NAMALWA (cell line): ENCODE results near the gene RNF207.

Experiments
- DNase-seq: peaks from one replicate; pipeline ENCODE4 v3.0.0-alpha.2; 2015; ENCODE audit warnings: low spot score

Gene RNF207

DNA sequence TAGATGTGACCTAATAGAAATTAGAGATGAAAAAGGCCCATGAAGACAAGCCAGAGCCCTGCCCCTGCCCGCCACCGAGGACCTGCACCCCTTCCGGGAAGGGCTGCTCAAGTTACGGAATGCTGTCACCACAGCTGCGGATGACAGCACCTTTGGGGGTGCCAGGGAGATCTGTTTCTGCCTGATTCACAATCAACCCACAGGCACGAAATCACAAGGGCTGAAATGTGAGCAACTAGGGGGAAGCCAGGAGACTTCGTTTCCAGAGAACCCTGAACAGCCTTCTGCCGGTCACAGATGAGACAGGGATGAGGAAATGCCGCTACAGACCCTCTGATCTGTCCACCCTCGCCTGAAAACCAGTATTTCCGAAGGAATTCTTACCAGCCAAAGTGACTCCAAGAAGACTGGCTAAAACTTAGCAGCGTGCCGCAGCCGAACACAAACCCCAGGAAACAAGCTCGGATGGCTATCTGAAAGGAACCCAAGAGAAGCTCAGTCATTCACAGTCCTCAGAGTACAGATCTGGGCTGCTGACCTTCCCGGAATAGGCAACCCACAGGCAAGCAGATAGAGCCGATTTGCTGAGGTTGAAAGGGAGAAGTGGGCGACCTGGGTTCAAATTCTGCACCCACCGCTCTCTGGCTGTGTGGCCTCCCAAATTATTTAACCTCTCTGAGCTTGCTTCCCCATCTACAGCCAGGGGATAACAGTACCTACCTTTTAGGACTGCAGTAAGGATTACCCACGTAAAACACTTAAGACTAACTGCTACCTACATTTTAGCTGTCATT is 28.8 kb downstream of the RNF207 start:
- no peak for DNase-seq

DNA sequence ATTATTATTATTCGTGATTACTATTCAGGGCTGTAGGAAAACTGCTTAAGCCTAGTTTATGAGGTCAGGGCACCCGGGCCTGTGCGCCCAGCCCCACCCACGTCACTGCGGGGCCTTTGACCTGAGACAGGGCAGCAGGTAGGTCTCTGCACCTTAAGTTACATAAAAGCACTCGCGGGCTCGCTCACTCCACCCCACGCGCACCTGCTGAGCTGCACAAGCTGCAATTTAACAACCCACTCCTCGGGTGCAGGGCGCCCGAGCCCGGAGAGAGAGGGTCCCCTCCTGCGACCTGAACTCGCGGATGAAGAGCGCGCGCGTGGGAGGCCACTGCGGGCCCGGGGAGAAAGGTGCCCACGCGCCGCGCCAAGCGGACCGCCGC is 29.4 kb downstream of the RNF207 start:
- DNase-seq, result no peak

GRCh38 chr1:6237093-6237492 is 31.2 kb downstream of the RNF207 start:
- DNase-seq, result no peak

DNA sequence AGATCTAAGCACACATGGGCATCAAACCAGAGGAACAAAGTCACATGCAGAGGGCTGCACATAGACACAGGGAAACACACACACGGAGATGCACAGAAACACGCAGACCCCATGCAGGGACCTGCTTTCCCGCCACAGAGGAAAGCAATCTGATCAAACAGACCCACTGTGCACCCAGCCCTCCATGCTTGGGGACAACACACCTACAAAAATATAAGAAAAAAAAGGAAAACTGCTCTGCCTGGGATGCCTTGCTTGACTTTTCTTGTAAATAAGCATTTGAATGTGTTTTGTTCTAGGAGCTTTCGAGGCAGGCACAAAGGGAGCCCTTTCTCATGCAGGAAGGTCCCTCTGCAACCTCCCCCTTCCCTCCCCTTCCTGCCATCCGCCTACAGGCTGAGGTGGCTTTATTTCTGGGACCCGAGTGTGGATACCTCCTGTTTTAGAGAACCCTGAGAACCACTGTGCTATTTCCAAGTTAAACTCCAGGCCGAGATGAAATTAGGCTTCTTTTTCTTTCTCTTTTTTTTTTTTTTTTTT is 33.4 kb downstream of the RNF207 start:
- DNase-seq, result no peak

- no peak for DNase-seq
Measured at GRCh38 chr1:6239950-6240768, 34.2 kb downstream of the RNF207 start.

DNA sequence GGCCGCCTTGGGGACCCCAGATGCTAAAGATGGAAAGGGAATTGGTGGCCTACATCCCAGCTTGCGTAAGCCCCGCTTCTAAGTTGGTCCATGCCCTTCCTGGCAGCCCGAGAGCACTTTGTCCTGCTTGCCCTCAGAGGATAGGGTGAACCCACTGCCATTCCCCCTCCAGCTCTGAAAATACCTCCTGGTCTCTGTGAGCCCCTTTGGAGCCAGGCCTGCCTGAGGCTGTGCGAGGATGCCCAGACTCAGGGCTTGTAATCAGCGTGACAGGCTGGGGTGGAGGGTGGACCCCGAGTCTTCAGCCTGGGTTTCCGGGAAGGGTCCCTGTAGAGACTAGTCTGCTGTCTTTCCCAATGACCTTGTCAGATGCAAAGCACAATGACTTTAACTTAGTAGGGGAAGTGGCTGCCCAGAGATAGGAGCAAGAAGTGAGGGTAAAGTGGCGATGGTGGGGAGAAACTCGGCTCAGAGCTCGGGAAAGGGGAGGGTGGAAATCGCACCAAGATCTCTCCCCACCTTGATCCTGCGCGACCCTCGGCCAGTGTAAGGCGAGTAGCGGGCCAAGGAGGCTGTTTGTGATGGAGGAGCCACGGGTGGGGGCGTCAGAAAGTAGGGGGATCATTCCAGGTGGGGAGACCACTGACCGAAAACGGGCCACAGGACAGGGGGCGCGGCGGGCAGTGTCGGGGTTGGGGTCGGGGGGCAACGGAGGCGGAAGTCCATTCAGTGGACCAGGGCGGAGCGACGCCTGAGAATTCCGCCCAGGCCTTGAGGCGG is 35.4 kb downstream of the RNF207 start:
- no peak for DNase-seq

DNA sequence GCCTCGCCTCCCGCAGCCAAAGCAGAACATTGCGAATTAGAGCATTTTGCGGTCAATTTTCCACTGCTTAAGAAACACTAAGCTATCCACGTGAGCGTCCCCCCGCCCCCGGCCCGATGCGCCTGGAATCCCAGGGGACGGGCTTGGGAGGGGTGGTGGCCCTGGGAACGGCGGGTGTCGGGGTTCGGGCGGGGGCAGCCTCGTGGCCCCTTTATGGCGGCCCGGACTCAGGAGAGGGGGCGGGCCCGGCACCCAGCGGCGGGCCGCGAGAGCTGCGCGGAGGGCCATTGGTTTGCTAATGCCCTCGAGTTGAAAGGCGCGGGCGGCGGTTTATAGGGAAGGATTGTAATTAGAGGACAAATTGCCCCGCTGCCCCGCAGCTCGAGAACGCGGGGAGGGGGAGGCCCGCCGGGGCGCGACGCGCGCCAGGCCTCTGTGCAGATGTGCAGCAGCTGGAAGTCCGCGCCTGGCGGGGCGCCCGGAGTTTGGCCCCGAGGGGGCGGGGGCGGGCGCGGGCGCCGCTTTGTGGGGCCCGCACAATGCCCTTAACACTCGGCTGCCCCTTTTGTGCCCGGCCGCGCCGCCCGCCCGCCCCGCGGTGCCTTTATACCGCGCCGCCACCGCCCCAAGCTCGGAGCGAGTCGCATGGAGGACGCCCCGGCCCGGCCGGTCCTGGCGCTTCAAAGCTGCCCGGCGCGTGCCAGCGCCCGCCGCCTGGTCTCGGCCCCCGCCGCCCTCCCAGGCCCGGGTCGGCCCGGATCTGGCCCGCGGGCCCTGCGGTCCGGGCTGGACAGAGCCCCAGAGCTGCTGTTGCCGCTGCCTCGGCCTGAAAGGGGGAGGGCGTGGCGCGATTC is 36.2 kb downstream of the RNF207 start:
- no peak for DNase-seq

GRCh38 chr1:6243053-6243834 is 37.3 kb downstream of the RNF207 start:
- DNase-seq, result no peak

- no peak for DNase-seq
Measured at GRCh38 chr1:6243993-6244392, 38.1 kb downstream of the RNF207 start, which contains the start of gene HES3. TSS of gene HES3 (plus strand) at chr1:6244179. CDS start at chr1:6244366, 187 bp downstream.

- DNase-seq, result no peak
Measured at GRCh38 chr1:6244401-6245049, 38.6 kb downstream of the RNF207 start.

DNA sequence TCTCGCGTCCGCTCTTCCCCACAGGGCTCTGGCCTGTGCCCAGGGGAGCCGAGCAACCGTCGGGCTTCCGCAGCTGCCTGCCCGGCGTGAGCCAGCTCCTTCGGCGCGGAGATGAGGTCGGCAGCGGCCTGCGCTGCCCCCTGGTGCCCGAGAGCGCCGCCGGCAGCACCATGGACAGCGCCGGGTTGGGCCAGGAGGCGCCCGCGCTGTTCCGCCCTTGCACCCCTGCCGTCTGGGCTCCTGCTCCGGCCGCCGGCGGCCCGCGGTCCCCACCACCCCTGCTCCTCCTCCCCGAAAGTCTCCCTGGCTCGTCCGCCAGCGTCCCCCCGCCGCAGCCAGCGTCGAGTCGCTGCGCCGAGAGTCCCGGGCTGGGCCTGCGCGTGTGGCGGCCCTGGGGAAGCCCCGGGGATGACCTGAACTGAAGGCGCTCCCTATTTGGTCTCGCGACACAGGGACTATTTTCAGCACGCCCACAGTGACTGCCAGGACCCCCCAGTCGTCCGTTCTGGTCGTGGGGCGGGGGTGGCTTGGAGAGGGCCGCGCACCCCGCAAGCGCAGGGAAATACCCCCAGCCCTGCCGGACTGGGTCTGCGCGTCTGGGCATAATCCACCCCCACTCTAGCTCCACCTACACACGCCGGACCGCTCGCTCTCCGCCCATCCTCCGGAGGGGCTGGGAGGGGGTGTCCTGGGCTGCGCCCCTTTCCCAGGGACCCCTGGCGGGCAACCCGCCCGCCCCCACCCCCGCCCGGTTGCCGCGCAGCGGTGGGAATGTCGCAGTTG is 39.4 kb downstream of the RNF207 start:
- peak; percentile 87 for DNase-seq

- DNase-seq, result peak; percentile 59
Measured at GRCh38 chr1:6245869-6246496, 40.1 kb downstream of the RNF207 start.

DNA sequence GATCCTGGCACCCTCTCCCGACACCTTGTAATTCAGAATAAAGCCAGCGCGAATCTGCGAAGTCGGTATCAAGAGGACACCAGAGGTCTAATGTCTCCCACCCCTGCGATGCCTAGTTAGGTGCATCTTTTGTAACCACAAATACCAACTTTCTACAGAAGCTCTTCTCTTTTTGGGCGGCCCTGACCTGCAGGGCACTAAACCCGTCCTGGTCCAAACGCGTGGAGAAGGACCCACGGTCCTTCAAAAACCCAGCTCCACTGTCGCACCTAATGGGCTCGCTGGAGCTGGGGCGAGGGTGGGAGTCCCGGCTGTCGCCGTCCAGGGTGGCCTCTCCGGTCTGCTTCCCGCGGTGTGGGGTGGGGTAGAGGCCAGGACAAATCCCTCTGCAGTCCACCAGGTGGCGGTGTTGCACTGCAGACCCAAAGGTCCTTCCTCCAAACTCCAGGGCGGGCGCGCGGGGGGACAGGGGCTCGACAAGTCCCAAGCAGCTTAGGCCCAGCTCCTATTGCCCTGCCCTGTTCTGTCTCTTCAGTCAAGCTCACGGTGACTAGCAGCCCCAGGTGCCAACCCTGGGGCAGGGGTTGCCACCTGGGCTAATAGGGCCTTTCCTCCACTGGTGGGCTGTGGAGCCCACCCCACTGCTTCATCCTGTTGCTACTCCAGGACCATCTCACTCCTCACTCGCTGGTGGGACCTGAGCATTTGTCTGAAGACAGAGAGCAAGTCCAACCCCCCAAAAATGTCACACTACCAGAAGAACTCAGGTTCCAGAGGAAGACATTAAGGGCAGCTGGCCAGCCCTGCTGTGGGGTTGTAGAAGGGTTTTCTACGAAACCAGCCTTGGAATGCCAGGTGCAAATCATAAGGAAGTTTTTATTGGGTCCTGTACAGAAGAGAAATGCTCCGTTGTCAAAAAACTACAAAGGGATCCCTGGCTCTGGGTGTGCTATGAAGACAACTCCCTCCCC is 40.9 kb downstream of the RNF207 start:
- peak; percentile 90 for DNase-seq

DNA sequence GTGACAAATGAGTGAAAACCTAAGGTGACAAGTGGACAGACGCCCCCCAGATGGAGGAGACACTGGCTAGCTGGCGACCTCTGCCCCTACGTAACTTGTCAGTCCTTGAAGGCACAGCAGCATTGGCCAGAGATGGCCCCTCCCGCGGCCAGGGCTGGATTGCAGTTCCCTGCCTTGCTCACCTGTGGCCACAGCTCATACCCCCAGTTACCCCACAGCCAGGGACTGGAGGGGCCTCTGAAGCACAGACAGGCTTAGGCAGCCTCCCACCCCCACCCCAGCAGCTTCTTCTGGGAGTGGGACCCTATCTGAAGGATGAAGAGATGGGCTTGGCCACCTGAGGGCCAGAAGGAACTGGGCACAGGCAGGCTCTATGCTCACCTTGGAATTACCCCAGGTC is 41.7 kb downstream of the RNF207 start:
- DNase-seq, result no peak

- DNase-seq, result no peak
Measured at GRCh38 chr1:6248161-6248776, 42.4 kb downstream of the RNF207 start.

DNA sequence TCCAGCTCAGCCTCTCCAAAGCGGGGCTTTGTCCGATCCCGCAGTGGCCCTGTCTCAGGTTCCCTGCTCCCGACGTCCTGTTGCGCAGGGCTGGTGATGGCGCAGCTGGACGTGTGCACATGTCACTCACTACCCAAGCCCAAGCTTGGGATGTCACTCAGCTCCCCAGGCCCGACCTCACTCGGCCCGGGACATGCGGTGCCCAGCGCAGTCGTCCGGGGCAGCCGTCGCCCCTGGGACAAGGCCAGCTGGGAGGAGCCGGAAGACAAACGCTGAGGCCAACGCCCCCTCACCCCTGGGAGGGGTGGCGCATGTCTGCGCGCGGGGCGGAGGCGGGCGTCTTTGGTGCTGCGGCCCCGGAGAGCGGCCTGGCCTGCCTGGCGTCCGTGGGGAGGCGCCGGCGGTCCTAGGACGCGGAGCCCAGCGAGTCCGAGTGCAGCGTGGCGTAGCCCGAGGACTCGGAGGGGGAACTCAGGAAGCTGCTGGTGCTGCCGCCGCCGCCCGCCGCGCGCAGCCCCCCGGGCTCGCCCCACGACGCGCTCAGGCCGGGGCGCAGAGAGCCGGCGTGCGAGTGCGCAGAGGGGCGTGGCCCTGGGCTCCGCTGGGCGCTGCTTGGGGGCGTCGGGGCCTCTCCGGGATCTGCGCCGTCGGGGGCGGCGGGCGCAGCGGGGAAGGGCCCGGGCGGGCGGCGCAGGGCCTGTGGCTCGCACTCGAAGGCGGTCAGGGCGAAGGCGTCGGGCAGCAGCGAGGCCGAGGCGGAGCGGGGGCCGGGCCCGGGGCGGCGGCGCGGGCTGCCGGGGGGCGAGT is 43.2 kb downstream of the RNF207 start:
- DNase-seq, result no peak
